Fibroblast of mammary gland (primary cell): ENCODE results near the gene GLB1L2.

Experiments
- DNase-seq: peaks from one replicate; pipeline ENCODE4 v3.0.0-alpha.2; 2010; ENCODE audit warnings: low read depth
- H3K4me3 ChIP-seq: 2 replicates; pipeline ENCODE4 v1.5.1; 2011; ENCODE audit warnings: low read depth, mild to moderate bottlenecking, low read length, moderate library complexity; ENCODE audit not compliant: control insufficient read depth
- CTCF ChIP-seq: conservative IDR thresholded peaks from 2 replicates; pipeline ENCODE4 v1.5.1; 2011; ENCODE audit warnings: low read depth, low read length, inconsistent platforms; ENCODE audit not compliant: control insufficient read depth, insufficient read depth

The GLB1L2 gene

GRCh38 chr11:134412203-134413042 is 80.6 kb downstream of the GLB1L2 start, which contains the start of gene B3GAT1:
Gene B3GAT1 (minus strand): TSS chr11:134412242. CDS start chr11:134387659, 24,583 bp downstream.
- H3K4me3 ChIP-seq = no peak within 1 kb of the TSS
- no peak for DNase-seq
- no peak for TF ChIP-seq CTCF

- no peak for DNase-seq
- no peak overlapping the region for H3K4me3 ChIP-seq
- TF ChIP-seq CTCF = no peak
Observed at GRCh38 chr11:134413043-134413825, 81.4 kb downstream of the GLB1L2 start.

- TF ChIP-seq CTCF = no peak
- H3K4me3 ChIP-seq = no peak overlapping the region
Observed at GRCh38 chr11:134413826-134414731, 82.3 kb downstream of the GLB1L2 start.

GRCh38 chr11:134414766-134415765 is 83.3 kb downstream of the GLB1L2 start:
- DNase-seq = no peak
- no peak for TF ChIP-seq CTCF
- H3K4me3 ChIP-seq = no peak overlapping the region

More at GRCh38 chr11:134413826-134414731, 82.3 kb downstream of the GLB1L2 start:
- no peak for DNase-seq

GRCh38 chr11:134416726-134417125 is 84.9 kb downstream of the GLB1L2 start:
- DNase-seq = no peak
- TF ChIP-seq CTCF = no peak
- H3K4me3 ChIP-seq = no peak overlapping the region
